Hematopoietic multipotent progenitor cell treated with erythropoietin and hydrocortisone succinate and interleukin-3 and kit ligand, for 15 days (in vitro differentiated cells): ENCODE results near the gene NDUFS5.
"Not testable (repeated sequence)": the region's sequence is repeated elsewhere in the genome, so short reads cannot be mapped to it uniquely, and the experiment has no call there.

Source experiments
- DNase-seq: peaks from one replicate; pipeline ENCODE4 v3.0.0-alpha.2; 2015; ENCODE audit warnings: low spot score

Gene NDUFS5

DNA sequence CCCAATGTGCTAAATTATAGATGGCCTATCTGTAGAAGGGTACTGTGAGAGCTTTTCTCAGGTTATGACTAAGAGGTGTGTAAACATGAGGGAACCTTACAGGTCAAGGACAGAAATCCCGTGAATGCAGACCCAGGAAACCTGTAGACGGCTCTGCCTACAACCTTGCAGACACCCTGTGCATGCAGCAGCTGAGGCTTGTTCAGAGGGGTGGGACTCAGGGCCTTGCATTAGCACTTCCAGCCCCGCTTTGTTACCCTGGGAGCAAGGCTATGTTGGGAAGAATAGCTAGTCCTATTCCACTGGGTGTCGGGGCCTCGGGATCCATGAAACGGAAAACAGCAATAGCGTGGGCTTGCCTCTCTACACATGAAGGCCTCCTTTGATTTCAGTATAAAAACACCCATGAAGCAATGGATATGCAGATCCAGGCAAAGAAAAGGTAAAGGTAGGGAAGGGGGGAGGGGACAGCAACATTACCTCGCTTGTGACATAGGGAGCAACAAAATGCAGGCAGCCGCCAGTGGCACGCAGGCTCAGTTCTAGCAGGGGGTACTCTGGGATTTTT is 9.5 kb upstream of the NDUFS5 start:
- DNase-seq: no peak

DNA sequence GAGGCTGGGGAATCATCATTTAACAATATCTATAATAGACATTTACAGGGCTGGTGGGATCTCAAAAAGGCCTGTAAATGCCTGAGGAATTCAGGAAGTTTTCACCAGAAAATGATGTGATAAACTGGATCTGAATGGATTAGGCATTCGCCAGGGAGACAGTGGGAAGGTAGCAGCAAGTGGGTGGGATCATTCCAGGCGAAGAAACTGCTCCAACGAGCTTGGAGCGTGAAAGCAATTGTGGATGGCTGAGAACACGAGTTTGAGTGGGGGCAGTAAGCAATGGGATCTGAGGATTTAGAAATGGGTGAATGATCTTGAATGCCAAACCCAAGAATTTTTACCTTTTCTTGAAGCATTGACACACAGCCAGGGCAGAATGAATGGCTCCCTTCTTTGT is 8.9 kb upstream of the NDUFS5 start:
- DNase-seq: no peak

DNA sequence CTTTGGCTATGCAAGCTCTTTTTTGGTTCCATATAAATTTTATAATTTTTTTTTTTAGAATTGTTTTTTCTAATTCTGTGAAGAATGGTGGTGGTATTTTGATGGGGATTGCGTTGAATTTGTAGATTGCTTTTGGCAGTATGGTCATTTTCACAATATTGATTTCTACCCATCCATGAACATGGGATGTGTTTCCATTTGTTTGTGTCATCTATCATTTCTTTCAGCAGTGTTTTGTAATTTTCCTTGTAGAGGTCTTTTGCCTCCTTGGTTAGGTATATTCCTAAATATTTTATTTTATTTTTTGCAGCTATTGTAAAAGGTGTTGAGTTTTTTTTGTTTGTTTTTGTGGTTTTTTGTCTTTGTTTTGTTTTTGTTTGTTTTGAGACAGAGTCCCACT is 5.7 kb upstream of the NDUFS5 start:
- DNase-seq: not testable (repeated sequence)

DNA sequence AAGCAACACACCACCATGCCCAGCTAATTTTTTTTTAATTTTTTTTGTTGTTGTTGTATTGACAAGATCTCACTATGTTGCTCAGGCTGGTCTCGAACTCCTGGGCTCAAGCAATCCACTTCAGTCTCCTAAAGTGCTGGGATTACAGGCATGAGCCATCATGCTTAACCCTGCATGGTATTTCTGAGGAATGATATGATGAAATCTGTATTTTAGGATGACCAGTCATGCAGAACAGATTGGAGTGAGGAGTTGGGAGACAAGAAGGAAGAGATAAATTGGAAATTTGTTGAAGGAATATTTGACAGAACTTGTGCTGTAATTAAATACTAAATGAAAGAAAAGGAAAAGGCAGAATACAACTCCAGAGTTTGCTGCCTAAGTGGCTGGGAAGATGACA is 4.7 kb upstream of the NDUFS5 start:
- no peak for DNase-seq

DNA sequence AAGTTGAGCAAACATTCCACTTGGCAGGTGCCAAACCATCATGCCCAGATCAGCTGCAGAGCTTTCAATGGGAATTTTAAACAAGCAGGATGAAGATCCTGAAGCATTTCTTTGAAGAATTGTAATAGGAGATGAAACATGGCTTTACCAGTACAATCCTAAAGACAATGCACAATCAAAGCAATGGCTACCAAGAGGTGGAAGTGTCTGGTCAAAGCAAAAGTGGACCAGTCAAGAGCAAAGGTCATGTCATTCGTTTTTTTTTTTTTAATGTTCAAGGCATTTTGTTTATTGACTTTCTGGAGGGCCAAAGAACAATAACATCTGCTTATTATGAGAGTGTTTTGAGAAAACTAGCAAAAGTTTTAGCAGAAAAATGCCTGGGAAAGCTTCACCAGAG is 3.0 kb upstream of the NDUFS5 start:
- DNase-seq: no peak

DNA sequence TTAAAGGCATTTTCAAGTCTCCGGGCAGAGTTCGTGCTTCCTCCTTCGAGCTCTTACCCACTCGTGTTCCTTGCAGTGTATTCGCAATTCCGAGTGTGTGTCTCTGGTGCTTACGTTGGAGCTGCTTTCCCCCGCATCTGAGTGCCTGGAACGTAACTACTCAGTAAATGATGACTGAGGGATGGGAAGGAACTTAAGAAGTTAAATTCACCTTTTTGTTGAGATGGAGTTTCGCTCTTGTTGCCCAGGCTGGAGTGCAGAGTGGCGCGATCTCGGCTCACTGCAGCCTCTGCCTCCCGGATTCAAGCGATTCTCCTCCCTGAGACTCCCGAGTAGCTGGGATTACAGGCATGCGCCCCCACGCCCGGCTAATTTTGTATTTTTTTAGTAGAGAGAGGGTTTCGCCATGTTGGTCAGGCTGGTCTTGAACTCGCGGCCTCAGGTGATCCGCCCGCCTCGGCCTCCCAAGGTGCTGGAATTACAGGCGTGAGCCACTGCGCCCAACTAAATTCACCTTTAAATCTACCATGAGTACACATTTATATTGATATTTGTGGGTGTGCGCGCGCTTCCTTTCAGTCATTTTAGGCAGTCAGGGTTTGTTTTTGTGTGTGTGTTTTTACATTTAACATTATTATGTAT is 837 bp downstream of the NDUFS5 start:
- DNase-seq: no peak

DNA sequence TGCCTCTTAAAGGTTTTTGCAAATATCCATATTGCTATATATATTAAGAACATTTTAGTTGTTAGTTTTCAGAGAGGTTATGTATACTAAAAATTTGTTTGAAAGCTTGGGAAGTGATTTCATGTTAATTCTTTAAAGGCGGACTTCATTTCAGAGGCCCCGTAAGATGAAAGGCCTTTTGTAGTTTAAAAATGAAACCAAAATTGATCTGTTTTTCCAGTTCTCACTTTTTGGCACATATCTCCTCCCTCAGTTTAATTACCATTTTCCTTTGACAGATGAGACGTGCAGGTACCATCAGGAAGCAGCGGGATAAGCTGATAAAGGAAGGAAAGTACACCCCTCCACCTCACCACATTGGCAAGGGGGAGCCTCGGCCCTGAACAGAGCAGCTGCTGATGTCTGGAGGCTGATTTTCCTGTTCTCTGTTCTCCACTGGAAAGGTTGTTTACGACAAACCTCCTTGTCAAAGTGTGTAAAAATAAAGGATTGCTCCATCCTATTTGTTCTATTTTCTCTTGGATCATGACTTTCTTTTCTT is 8.0 kb downstream of the NDUFS5 start:
- DNase-seq: no peak

DNA sequence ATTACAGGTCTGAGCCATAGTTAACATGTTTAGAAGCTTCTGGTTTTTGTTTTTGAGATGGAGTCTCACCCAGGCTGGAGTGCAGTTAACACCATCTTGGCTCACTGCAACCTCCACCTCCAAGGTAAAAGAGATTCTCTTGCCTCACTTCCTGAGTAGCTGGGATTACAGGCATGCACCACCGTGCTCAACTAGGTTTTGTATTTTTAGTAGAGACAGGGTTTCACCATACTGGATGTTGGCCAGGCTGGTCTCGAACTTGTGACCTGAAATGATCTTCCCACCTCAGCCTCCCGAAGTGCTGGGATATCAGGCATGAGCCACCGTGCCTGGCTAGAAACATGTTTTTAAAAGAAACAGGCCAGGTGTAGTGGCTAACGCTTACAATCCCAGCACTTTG is 10.5 kb downstream of the NDUFS5 start:
- no peak for DNase-seq

DNA sequence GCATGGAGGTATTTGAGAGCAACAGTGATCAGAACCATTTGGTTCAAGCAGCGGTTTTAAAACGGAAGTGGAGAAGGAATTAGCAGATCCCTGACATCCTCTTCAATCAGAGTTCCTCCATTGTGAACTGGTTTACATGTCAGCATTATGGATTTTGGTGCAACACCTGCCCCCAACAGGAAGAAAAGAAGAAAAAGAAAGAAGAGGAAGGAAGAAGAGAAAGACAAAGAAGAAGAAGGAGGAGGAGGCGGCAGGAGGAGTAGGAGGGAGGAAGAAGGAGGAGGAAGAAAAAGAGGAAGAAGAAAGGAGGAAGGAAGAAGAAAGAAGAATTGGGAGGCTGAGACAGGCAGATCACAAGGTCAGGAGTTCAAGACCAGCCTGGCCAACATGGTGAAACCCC is 17.4 kb downstream of the NDUFS5 start:
- no peak for DNase-seq

DNA sequence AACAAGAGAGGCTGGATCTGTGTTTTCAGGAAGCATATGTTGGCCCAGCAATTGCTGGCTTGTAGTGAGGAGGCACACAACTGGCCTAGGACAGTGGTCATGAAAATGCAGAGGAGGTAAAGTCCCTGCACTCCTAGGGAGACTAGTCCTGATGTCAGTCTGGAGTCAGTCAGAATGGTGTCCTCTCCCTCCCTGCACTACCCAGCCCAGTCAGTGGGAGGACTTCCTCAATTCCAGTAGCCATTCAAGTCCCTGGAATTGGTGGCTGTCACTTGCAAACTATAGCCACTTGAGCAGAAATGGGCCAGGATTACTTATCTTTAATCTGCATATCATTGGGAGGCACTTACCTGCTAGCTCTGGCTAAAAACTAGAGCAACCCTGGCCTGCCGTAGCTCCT is 18.6 kb downstream of the NDUFS5 start:
- DNase-seq: no peak

DNA sequence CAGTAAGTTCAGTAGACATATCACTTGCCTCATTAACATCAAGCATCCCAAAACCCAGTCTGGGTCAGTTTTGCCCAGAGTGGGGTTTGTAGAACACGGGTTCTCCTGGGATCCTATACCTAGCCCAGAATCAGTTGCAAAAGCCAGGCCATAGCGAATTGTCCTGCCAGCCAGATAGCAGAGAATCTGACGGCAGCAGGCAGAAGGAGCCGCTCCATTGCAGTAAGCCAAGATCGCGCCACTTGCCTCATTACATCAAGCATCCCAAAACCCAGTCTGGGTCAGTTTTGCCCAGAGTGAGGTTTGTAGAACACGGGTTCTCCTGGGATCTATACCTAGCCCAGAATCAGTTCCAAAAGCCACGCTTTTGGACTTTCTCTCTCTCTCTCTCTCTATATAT is 19.1 kb downstream of the NDUFS5 start:
- no peak for DNase-seq

DNA sequence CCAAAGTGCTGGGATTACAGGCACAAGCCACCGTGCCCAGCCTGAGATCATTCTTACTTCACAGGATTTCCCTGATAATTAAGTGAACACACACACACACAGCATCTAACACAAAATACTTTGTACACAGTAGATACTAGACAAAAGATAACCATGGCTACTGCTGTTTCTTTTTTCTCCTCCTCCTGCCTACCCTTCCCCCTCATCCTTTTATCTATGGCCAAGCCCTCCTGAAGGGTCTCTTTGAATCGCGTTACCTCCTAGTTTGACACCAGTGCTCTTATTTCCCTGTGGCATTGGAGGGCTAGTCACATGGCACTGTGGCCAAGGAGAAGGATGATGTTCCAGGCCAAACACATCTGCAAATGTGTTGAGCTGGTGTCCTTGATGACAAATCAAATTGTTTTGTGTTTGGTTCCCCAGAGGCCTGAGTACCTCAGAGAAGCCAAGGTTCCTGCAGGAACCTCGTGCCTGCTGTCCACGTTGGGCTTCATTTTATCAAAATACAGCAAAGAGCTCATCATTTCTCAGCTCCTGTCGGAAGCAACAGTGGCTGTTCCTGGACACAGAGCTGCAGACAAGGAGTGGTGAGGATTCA is 20.6 kb downstream of the NDUFS5 start:
- no peak for DNase-seq

DNA sequence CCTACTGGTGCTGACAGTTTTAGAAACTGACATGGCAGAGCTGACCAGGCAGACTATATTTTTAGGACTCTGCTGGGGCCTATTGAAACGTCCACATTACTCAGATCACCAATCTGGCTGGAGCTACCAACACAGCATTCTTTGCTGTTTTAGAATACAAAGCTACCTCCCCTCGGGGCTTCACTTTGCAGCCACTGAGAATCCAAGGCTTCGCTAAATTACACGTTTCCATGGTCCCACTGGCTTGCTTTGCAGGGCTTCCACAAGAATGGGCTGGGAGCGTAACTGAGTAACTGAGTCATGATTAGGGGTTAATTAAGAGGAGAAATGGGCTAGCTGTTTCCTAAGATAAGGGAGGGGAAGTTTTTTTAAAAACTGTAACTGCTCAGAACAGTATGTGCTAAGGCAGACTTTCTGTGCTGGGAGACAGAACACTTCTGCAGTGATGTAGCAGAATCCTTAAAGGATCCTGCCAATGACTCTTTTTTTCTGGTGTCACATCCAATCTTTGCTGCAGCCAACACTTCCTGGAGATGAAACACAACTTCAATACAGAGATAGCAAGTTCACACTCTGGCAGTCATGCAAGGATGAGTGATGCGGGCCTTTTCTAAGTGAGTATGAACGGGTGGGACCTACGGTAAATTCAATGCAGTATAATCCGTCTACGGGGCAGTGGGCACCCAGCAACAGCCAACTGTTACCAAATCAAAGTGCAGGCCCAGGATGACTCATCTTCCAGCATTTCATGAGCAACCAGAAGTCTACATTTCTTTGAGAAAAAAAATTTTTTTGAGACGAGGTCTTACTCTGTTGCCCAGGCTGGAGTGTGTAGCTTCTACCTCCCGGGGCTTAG is 21.5 kb downstream of the NDUFS5 start:
- peak; percentile 73 for DNase-seq

DNA sequence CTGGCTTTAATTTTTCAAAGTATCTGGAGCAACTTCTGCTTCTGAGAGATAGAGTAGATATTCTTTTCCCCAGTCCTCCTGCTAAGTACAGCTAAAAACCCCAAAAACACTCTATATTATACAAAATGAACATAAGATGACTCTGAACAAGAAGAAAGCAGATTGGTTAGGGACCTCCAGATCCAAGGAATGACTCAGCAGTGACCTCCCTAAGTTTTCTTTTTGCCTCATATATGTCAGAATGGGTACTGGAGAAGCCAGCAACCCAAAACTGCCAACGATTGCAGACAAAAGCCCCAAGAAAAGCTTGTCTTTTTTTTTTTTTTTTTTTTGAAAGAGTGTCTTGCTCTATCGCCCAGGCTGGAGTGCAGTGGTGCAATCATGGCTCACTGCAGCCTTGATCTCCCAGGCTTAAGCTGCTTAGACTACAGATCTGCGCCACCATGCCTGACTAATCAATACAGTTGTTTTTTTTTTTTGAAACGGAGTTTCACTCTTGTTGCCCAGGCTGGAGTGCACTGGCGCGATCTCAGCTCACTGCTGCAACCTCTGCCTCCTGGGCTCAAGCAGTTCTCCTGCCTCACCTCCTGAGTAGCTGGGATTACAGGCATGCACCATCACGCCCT is 22.7 kb downstream of the NDUFS5 start:
- no peak for DNase-seq

DNA sequence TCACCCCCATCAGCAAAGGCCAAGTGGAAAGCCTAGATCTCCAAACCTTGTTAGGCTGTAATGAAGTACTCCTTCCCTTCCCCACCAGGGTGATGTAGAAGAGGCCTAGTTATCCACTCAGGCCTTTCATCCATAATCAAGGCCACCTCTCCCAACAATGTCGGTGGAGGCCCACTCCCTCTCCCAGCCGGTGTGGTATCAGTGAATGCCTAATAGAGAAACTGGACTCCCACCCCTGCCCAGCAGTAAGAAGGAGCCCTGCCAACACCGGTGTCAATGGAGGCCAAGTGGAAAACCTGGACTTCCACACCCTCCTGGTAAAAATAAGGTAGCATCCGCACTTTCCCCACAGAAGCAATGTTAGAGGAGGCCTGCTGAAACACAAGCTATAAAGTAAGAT is 23.9 kb downstream of the NDUFS5 start:
- no peak for DNase-seq

DNA sequence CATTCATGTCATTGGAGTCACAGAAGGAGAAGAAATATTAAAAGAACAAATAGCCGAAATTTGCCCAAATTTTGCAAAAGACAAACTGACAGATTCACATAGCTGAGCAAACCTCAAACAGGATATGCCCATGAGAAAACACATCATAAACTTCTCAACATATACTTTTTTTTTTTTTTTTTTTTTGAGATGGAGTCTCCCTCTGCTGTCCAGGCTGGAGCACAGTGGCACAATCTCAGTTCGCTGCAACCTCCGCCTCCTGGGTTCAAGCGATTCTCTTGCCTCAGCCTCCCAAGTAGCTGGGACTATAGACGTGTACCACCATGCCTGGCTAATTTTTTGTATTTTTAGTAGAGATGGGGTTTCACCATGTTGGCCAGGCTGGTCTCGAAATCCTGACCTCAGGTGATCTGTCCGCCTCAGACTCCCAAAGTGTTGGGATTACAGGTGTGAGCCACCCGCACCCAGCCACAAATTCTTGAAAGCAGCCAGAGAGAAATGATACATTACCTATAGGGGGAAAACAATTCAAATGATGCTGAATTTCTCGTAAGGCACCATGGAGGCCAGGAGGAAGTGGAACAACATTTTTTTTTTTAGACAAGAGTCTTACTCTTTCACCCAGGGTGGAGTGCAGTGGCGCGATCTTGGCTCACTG is 25.2 kb downstream of the NDUFS5 start:
- not testable (repeated sequence) for DNase-seq

DNA sequence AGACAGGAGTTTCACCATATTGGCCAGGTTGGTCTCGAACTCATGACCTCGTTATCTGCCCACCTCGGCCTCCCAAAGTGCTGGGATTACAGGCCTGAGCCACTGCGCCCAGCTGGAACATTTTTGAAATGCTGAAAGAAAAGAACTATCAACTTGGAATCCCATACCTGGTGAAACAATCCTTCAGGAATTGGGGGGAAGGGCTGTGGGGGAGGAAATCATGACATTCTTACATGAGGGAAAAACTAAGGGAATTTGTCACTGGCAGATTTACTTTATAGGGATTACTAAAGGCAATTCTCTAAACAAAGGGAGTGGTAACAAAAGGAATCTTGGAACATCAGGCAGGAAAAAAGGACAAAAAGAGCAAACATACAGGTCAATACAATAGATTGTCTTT is 25.8 kb downstream of the NDUFS5 start:
- DNase-seq: no peak

DNA sequence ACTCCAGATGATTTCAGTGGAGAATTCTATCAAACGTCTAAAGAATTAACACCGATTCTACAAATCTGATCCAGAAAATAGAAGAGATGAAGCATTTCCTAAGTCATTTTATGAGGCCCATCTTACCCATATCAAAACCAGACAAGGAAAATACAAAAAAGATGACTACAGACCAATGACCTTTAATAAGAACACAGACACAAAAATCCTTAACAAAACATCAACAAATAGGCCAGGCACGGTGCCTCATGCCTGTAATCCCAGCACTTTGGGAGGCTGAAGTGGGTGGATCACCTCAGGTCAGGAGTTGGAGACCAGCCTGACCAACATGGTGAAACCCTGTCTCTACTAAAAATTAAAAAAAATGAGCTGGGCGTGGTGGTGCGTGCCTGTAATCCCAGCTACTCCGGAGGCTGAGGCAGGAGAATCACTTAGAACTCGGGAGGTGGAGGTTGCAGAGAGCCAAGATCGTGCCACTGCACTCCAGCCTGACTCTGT is 29.1 kb downstream of the NDUFS5 start:
- DNase-seq: not testable (repeated sequence)

DNA sequence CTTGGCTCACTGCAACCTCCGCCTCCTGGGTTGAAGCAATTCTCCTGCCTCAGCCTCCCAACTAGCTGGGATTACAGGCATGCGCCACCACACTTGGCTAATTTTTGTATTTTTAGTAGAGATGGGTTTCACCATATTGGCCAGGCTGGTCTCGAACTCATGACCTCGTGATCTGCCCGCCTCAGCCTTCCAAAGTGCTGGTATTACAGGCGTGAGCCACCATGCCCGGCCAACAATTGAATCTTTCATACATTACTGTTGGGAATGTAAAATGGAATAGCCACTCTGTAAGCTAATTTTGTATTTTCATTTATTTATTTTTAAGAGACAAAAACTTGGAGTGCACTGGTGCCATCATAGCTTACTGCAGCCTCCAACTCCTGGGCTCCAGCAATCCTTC is 35.4 kb downstream of the NDUFS5 start:
- not testable (repeated sequence) for DNase-seq

DNA sequence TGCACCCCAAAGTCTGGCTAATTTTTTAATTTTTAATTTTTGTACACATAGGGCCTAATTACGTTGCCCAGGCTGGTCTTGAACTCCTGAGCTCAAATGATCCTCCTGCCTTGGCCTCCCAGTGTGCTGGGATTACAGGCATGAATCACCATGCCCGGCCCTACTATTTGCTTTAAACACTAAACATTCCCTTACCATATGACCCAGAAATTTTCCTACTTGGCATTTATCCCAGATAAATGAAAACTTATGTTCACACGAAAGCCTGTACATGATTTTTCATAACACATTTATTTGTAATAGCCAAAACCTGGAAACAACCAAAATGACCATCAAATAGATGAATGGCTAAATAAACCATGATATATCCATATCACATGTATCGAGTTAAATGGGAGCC is 35.8 kb downstream of the NDUFS5 start:
- no peak for DNase-seq

DNA sequence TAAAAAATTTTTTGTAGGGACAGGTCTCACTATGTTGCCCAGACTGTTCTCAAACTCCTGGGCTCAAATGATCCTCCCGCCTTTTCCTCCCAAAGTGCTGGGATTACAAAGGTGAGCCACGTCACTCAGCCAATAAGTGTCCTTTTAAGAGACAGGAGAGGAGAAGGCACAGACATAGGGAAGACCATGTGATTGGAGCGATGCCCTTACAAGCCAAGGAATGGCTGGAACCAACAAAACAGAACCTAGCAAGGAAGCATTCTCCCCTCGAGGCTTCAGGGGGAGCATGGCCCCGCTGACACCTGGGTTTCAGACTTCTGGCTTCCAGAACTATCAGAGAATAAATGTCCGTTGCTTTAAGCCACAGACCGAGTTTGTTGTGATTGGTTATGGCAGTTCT is 37.0 kb downstream of the NDUFS5 start:
- no peak for DNase-seq

DNA sequence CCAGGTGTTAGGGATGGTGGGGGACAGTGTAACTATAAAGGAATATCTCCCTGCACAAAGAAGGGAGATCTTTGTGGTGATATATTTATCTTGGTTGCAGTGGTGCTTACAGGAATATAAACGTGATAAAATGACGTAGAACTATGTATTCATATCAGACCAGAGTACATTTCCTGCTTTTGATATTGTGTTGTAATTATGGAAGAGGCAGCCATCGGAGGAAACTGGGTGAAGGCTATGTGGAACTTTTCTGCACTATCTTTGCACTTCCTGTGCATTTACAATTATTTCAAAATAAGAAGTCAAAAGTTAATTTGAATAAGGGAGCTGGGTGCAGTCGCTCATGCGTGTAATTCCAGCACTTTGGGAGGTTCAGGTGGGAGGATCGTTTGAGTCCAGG is 37.6 kb downstream of the NDUFS5 start:
- no peak for DNase-seq
